Progenitor cell of endocrine pancreas (in vitro differentiated cells): ENCODE data around the gene DDX24. TPM values are rescaled to one million over a fixed set of nuclear protein-coding genes. Genes with fewer than 3 reads are reported as not detected.

Experiments
- DNase-seq: peaks from one replicate; pipeline ENCODE4 v3.0.0; 2021; ENCODE audit warnings: low spot score; ENCODE audit not compliant: unreplicated experiment
- H3K27ac Mint-ChIP-seq: 2 replicates; pipeline ENCODE4 v1.8.0; 2021; ENCODE audit warnings: mild to moderate bottlenecking, moderate library complexity, mixed read lengths
- H3K27me3 Mint-ChIP-seq: 2 replicates; pipeline ENCODE4 v1.8.0; 2021; ENCODE audit warnings: mixed read lengths
- H3K36me3 Mint-ChIP-seq: 2 replicates; pipeline ENCODE4 v1.8.0; 2022; ENCODE audit warnings: mixed read lengths; ENCODE audit not compliant: insufficient read depth
- H3K4me1 Mint-ChIP-seq: 2 replicates; pipeline ENCODE4 v1.8.0; 2021; ENCODE audit warnings: low read depth, mixed read lengths
- H3K4me3 Mint-ChIP-seq: 2 replicates; pipeline ENCODE4 v1.8.0; 2021; ENCODE audit warnings: low read depth, mild to moderate bottlenecking, moderate library complexity, mixed read lengths
- H3K9me3 Mint-ChIP-seq: 2 replicates; pipeline ENCODE4 v1.8.0; 2021; ENCODE audit warnings: low read depth, mixed read lengths
- total RNA-seq: library from RNA; stranded (reverse); gene quantifications from 2 replicates; pipeline ENCODE4 v1.2.1, GENCODE V29; 2021
- TF ChIP-seq, protein P1 (sequence below): fragments of 200-600 bp; sonication (generic); IDR thresholded peaks from one replicate; pipeline ENCODE4 v1.5.0; 2021; ENCODE audit warnings: antibody characterized with exemption, mild to moderate bottlenecking; ENCODE audit not compliant: unreplicated experiment

The DDX24 gene
- total RNA-seq, 1 donor from 2014 or later, result 139 TPM

DNA sequence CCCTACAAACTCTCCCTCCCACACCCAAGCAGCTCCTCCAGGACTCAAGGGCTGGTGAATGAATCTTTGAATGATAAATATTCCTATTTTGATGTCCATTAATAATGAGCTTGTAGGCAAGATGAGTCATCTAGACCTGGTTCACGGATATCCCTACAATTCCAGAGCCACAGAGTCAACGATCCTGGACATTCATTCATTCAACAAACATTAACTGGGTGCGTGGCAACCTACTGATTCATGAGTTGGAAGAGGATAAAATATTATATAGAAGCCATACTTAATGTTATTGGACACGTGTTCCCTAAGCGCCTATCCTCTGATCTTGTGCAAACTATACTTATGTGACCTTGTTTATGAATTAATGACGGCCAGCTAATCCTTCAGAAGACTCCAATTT, 55.3 kb downstream of the DDX24 start:
- TF ChIP-seq, protein P1, sequence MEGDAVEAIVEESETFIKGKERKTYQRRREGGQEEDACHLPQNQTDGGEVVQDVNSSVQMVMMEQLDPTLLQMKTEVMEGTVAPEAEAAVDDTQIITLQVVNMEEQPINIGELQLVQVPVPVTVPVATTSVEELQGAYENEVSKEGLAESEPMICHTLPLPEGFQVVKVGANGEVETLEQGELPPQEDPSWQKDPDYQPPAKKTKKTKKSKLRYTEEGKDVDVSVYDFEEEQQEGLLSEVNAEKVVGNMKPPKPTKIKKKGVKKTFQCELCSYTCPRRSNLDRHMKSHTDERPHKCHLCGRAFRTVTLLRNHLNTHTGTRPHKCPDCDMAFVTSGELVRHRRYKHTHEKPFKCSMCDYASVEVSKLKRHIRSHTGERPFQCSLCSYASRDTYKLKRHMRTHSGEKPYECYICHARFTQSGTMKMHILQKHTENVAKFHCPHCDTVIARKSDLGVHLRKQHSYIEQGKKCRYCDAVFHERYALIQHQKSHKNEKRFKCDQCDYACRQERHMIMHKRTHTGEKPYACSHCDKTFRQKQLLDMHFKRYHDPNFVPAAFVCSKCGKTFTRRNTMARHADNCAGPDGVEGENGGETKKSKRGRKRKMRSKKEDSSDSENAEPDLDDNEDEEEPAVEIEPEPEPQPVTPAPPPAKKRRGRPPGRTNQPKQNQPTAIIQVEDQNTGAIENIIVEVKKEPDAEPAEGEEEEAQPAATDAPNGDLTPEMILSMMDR, result no peak
- Mint-ChIP-seq H3K4me1 (peaks cover 9% of the 10 kb centered on the region), H3K27ac (no peak overlapping the region), H3K9me3 (no peaks in the 10 kb centered on the region), H3K4me3 (peak overlapping the region; percentile 78), H3K36me3 (no peaks in the 10 kb centered on the region), H3K27me3 (no peaks in the 10 kb centered on the region)
- DNase-seq, result no peak

DNA sequence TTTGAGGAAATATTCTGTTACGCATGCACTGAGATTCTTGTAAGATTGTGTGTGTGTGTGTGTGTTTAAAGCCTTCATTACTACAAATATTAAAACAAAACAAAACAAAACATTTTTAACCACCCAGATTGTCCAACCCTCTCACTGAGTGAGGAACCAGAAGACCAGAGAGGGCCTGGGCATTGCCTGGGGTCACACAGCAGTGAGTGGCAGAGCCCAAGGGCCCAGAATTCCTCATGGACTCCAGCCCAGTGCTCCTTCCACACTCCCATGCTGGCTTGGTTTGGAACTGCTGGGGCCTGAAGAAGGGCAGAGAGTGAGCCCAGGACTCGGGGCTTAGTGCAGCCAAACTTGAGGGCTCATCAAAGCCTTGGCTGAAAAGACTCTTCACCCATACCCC, 56.5 kb downstream of the DDX24 start:
- no peaks in the 10 kb centered on the region for H3K36me3 Mint-ChIP-seq
- TF ChIP-seq, protein P1, result no peak
- DNase-seq, result no peak
- H3K9me3 Mint-ChIP-seq, result no peaks in the 10 kb centered on the region
- H3K4me3 Mint-ChIP-seq, result no peak overlapping the region
- peaks cover 10% of the 10 kb centered on the region for H3K4me1 Mint-ChIP-seq
- no peaks in the 10 kb centered on the region for H3K27me3 Mint-ChIP-seq
- H3K27ac Mint-ChIP-seq, result no peak overlapping the region

DNA sequence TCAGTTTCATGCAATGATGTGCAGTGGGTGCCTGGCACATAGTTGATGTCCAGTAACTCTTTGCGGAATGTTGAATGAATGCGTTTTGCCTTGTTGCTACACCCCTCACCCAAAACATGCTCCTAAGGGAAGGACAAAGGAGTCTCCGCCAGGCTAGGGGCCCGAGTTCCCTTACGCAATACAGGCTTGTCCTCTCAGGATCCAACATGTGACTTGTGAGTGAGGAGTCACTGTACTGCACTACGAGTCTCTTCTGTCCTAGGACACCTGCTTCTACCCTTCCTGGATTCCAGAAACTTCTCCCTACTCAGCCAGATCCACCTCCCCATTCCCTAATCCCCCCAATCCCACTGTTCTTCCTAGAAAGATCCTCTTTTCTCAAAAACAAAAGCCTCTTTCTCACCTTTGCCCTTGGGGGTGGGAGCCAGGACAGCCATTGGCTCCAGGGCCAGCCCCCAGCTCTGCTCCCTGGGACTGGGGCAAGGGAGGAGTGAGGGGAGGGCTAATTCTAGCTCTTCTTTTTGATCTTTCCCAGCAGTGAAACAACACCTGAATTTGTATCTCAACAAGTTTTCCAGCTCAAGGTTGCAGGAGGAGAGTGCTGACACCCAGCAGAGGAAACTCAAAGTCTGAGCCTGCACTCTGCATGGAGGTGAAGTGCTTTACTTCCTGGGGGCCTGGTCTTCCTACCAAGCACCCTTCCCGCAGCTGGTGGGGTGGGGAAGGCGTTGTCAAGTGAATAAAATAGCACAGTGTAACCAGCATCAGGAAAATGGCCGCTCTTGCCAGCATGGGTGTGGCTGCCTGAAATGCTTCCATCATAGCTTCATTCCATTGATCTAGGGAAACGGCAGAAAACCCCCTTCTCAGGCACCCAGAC, 58.2 kb downstream of the DDX24 start:
- H3K27ac Mint-ChIP-seq, result no peak overlapping the region
- TF ChIP-seq, protein P1, result no peak
- H3K27me3 Mint-ChIP-seq, result peaks cover 5% of the 10 kb centered on the region

DNA sequence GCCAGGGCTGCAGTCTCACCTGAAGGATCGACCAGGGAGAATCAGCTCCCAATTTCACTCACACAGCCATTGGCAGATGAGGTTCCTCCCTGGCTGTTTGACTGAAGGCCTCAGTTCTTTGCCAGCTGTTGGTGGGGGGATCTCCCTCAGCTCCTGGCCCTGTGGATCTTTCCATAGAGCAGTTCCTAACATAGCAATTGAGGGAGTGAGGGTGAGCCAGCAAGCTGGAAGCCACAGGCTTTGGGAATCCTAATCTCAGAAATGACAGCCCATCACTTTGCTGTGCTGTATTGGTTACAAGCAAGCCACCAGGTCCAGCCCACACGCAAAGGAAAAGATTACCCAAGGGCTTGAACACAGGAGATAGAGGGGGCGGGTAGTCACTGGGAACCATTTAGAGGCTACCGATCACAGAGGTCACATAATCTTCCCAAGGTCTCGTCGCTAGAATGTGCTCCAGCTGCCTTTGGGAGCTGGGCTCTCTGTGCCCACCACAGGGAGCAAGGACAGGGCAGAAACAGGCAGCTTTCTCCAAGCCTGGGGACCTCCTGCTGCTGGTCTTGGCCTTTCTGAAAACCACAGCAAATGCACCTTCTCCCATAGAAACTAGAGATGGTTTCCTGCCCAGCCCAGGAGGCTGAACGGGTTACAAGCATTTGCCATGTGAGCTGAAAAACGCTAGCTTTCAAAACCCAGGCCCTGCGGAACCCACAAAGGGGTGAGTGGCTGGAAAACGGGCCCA, 59.4 kb downstream of the DDX24 start:
- H3K9me3 Mint-ChIP-seq, result no peaks in the 10 kb centered on the region
- no peak for DNase-seq
- H3K4me1 Mint-ChIP-seq, result peaks cover 7% of the 10 kb centered on the region
- no peaks in the 10 kb centered on the region for H3K36me3 Mint-ChIP-seq
- H3K4me3 Mint-ChIP-seq, result no peak overlapping the region
- peaks cover 9% of the 10 kb centered on the region for H3K27me3 Mint-ChIP-seq
- TF ChIP-seq, protein P1, result no peak
- H3K27ac Mint-ChIP-seq, result no peak overlapping the region

More for the DNA sequence above, 58.2 kb downstream of the DDX24 start:
- no peaks in the 10 kb centered on the region for H3K36me3 Mint-ChIP-seq
- H3K9me3 Mint-ChIP-seq, result no peaks in the 10 kb centered on the region
- DNase-seq, result no peak
- no peak overlapping the region for H3K4me3 Mint-ChIP-seq
- peaks cover 7% of the 10 kb centered on the region for H3K4me1 Mint-ChIP-seq

DNA sequence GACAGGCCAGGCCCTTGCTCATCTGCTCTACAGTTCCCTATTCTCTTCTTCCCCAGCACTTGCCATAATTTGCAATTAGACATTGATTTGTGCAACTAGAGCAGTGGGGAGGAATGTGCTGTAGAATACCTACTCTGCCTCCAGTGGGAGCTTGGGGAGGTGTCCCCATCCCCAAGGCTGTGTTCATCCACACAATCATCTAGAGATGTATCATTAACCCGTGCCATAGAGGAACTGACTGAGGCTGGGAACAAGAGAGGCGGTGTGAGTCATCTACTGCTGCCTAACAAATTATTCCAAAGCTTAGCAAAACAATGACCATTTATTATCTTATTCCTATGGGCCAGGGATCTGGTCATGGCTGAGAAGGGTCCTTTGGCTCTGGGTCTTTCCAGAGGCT, 60.0 kb downstream of the DDX24 start:
- H3K27me3 Mint-ChIP-seq, result peaks cover 10% of the 10 kb centered on the region
- no peak for DNase-seq
- no peak overlapping the region for H3K27ac Mint-ChIP-seq
- H3K36me3 Mint-ChIP-seq, result no peaks in the 10 kb centered on the region
- TF ChIP-seq, protein P1, result no peak
- peaks cover 7% of the 10 kb centered on the region for H3K4me1 Mint-ChIP-seq
- no peaks in the 10 kb centered on the region for H3K9me3 Mint-ChIP-seq
- H3K4me3 Mint-ChIP-seq, result no peak overlapping the region
